MCF 10A (cell line): ENCODE data around the gene SUDS3. TPM values are rescaled to one million over a fixed set of nuclear protein-coding genes. Genes with fewer than 3 reads are reported as not detected.

Experiments
- BruUV-seq: library from RNA; stranded (reverse); fragments of 400-500 nt; replicated peaks from 2 replicates; lab custom pipeline; 2021; lab: Mats Ljungman, UMichigan
- CTCF ChIA-PET: fragments of 300-600 bp; sonication (Branson Sonifier 250); formaldehyde crosslinking; extraction: SDS; loops from one replicate; lab custom pipeline; 2021; ENCODE audit warnings: antibody characterized with exemption, inconsistent platforms; lab: Yijun Ruan, JAX
- POLR2A ChIA-PET: fragments of 300-600, 350-650 bp; sonication (Branson Sonifier 250); formaldehyde crosslinking; extraction: SDS; loops from one replicate; lab custom pipeline; 2020; ENCODE audit warnings: antibody characterized with exemption, inconsistent platforms; lab: Yijun Ruan, JAX
- DNase-seq: peaks from one replicate; pipeline ENCODE4 v3.0.0-alpha.2; 2018; ENCODE audit not compliant: unreplicated experiment
- H3K27ac Mint-ChIP-seq: one replicate; pipeline ENCODE4 v1.8.0; 2022; ENCODE audit warnings: mild to moderate bottlenecking, low read depth, mixed read lengths; ENCODE audit not compliant: unreplicated experiment
- H3K27me3 Mint-ChIP-seq: one replicate; pipeline ENCODE4 v1.8.0; 2022; ENCODE audit warnings: mixed read lengths; ENCODE audit not compliant: insufficient read depth, unreplicated experiment
- H3K36me3 Mint-ChIP-seq: one replicate; pipeline ENCODE4 v1.8.0; 2022; ENCODE audit warnings: mild to moderate bottlenecking, moderate library complexity, mixed read lengths; ENCODE audit not compliant: insufficient read depth, unreplicated experiment
- H3K4me1 Mint-ChIP-seq: one replicate; pipeline ENCODE4 v1.8.0; 2022; ENCODE audit warnings: mixed read lengths; ENCODE audit not compliant: insufficient read depth, unreplicated experiment
- H3K4me3 Mint-ChIP-seq: one replicate; pipeline ENCODE4 v1.8.0; 2022; ENCODE audit warnings: mild to moderate bottlenecking, moderate library complexity, mixed read lengths; ENCODE audit not compliant: unreplicated experiment
- H3K9me3 Mint-ChIP-seq: one replicate; pipeline ENCODE4 v1.8.0; 2022; ENCODE audit warnings: mixed read lengths; ENCODE audit not compliant: unreplicated experiment
- intact Hi-C: fragments of 100-400 bp; cut with micrococcal nuclease; formaldehyde crosslinking; loops from 2 replicates; pipeline ENCODE4 v1.14.1; 2022
- total RNA-seq: library from RNA; stranded (reverse); gene quantifications from 2 replicates; pipeline ENCODE4 v1.2.3, GENCODE V29; 2022
- TF ChIP-seq, protein P1 (sequence below): fragments of 200-600 bp; IDR thresholded peaks from one replicate; pipeline ENCODE4 v1.8.0; 2022; ENCODE audit warnings: antibody characterized with exemption, mild to moderate bottlenecking; ENCODE audit not compliant: unreplicated experiment

The SUDS3 gene
- total RNA-seq, 1 experiment from 2014 or later, result 19.6 TPM

DNA sequence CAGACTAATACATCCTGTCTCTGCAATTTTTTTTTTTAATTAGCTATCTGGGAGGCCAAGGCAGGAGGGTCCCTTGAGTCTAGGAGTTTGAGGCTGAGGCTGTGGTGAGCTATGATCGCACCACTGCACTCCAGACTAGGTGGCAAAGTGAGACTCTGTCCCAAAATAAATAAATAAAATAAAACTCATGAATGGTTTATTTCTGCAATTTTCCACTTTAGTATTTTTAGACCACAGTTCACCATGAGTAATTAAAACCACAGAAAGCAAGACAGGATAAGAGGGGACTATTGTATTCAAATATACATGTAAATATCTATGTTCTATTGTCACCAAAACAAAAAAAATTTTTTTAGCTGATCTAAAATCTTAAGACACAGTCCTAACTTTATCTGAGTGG, 21.5 kb upstream of the SUDS3 start:
- Mint-ChIP-seq H3K27ac (no peak overlapping the region), H3K4me3 (no peak overlapping the region), H3K9me3 (no peaks in the 10 kb centered on the region), H3K4me1 (peaks cover 13% of the 10 kb centered on the region), H3K27me3 (no peaks in the 10 kb centered on the region), H3K36me3 (no peaks in the 10 kb centered on the region)
- CTCF ChIA-PET, result interaction anchor here (0.6 to 2.3 kb wide), 4 partner anchors 21 to 190 kb away, joined by 3 to 15 read pairs (median 3); partner anchors contain the start of gene SUDS3
- intact Hi-C loops, result no loop called here
- DNase-seq, result no peak
- POLR2A ChIA-PET, result interaction anchor here (3.9 to 4.5 kb wide), 2 partner anchors 9 to 18 kb away, joined by 11 to 29 read pairs; partner anchors contain the start of gene TAOK3
- BruUV-seq, result no TSS peak
- TF ChIP-seq, protein P1, sequence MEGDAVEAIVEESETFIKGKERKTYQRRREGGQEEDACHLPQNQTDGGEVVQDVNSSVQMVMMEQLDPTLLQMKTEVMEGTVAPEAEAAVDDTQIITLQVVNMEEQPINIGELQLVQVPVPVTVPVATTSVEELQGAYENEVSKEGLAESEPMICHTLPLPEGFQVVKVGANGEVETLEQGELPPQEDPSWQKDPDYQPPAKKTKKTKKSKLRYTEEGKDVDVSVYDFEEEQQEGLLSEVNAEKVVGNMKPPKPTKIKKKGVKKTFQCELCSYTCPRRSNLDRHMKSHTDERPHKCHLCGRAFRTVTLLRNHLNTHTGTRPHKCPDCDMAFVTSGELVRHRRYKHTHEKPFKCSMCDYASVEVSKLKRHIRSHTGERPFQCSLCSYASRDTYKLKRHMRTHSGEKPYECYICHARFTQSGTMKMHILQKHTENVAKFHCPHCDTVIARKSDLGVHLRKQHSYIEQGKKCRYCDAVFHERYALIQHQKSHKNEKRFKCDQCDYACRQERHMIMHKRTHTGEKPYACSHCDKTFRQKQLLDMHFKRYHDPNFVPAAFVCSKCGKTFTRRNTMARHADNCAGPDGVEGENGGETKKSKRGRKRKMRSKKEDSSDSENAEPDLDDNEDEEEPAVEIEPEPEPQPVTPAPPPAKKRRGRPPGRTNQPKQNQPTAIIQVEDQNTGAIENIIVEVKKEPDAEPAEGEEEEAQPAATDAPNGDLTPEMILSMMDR, result no peak

GRCh38 chr12:118355843-118356242, 20.5 kb upstream of the SUDS3 start:
- intact Hi-C loops, result no loop called here
- TF ChIP-seq, protein P1, result no peak
- Mint-ChIP-seq H3K9me3 (no peaks in the 10 kb centered on the region), H3K36me3 (no peaks in the 10 kb centered on the region), H3K4me3 (no peak overlapping the region), H3K27me3 (no peaks in the 10 kb centered on the region), H3K27ac (peak overlapping the region; percentile 69), H3K4me1 (peaks cover 13% of the 10 kb centered on the region)
- CTCF ChIA-PET, result interaction anchor here (0.6 to 2.3 kb wide), 7 partner anchors 13 to 1433 kb away, joined by 3 to 15 read pairs (median 3); partner anchors contain the start of gene SUDS3
- DNase-seq, result no peak
- BruUV-seq, result no TSS peak
- POLR2A ChIA-PET, result interaction anchor here (0.8 to 4.5 kb wide), 4 partner anchors 10 to 44 kb away, joined by 5 to 29 read pairs (median 12); partner anchors contain the start of gene TAOK3

DNA sequence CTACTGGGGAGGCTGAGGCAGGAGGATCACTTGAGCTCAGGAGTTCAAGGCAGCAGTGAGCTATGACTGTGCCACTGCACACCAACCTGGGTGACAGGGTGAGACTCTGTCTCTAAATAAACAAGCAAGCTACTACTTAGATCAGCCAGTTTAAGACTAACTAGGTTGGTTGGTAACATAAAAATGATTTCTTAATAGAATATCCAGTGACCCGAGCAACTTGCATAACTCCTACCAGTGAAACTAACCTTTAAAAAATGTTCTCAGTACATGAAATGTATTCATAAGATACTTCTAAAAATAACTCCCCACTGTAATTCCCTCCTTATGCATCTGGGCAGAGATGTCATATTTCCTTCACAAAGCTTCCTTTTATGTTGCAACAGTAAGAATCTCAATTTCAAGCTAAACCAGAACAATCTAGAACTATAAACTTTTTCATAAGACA, 19.5 kb upstream of the SUDS3 start:
- Mint-ChIP-seq H3K4me3 (peak overlapping the region; percentile 36), H3K9me3 (no peaks in the 10 kb centered on the region), H3K4me1 (peaks cover 13% of the 10 kb centered on the region), H3K36me3 (no peaks in the 10 kb centered on the region), H3K27ac (peak overlapping the region; percentile 69), H3K27me3 (no peaks in the 10 kb centered on the region)
- TF ChIP-seq, protein P1, result no peak
- DNase-seq, result peak; percentile 74
- CTCF ChIA-PET, result interaction anchor here (0.7 to 3.3 kb wide), 6 partner anchors 10 to 190 kb away, joined by 3 to 32 read pairs (median 4); partner anchors contain the start of gene SUDS3
- POLR2A ChIA-PET, result interaction anchor here (0.7 to 4.5 kb wide), 14 partner anchors 9 to 253 kb away, joined by 3 to 35 read pairs (median 4); partner anchors contain the start of genes SUDS3, TAOK3 and VSIG10
- BruUV-seq, result no TSS peak
- intact Hi-C loops, result loop anchor here (1.0 kb wide), 1 partner anchor 50 kb away; no protein-coding TSS in a partner anchor

DNA sequence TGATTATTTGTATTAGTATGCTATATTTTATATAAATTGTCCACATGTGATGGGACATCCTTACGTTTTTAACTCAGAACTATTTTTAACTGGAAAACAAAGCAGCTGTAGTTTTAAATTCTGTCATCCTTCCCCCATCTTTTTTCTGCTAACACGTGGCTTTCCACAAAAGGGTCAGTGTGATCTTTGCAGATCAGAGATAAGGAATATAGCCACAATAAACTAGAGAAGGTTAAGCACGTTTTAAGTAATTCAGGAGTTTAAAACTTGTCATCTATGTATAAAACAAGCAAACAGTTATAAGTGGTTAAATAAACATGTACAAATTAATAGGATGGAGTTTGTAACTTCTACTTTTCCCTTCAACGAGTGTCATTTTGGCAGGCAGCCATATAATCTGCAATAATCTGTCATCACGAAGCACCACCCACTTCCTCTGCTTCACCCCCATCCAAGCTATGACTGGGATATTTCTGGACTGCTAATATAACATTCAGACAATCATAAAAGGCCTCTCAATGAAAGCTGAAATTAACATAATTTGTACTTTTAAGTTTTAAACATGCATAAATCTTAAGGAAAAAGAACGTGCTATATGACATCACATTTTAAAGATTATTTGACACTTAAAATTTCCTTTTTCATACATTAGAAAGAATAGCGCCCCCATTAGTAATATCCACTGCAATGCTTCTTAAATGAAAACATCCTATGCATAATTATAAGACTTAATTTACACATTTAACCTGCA, 18.9 kb upstream of the SUDS3 start:
- POLR2A ChIA-PET, result interaction anchor here (0.6 to 4.5 kb wide), 16 partner anchors 8 to 253 kb away, joined by 3 to 35 read pairs (median 4); partner anchors contain the start of genes SUDS3, TAOK3 and VSIG10
- TF ChIP-seq, protein P1, result peak; percentile 7
- CTCF ChIA-PET, result interaction anchor here (0.6 to 3.3 kb wide), 13 partner anchors 11 to 192 kb away, joined by 3 to 32 read pairs (median 4); partner anchors contain the start of gene SUDS3
- Mint-ChIP-seq H3K4me1 (peaks cover 13% of the 10 kb centered on the region), H3K4me3 (peak overlapping the region; percentile 36), H3K27ac (peak overlapping the region; percentile 69), H3K36me3 (no peaks in the 10 kb centered on the region), H3K27me3 (no peaks in the 10 kb centered on the region), H3K9me3 (no peaks in the 10 kb centered on the region)
- intact Hi-C loops, result loop anchor here (1.0 kb wide), 1 partner anchor 50 kb away; no protein-coding TSS in a partner anchor
- BruUV-seq, result no TSS peak
- peak; percentile 67 for DNase-seq
